Jurkat, Clone E6-1 (cell line): ENCODE results near the gene SNAI1.

ENCODE experiments used
- DNase-seq: peaks from one replicate; pipeline ENCODE4 v3.0.0-alpha.2; 2011; ENCODE audit warnings: low read depth, low spot score
- H3K4me3 ChIP-seq: 2 replicates; pipeline ENCODE4 v1.5.1; 2011; ENCODE audit warnings: mild to moderate bottlenecking, low read length, control low read depth, moderate library complexity

Gene SNAI1

GRCh38 chr20:50026746-50027575 lies 44.2 kb downstream of the SNAI1 start:
- no peak overlapping the region for H3K4me3 ChIP-seq
- DNase-seq = no peak

- no peak for DNase-seq
- no peak overlapping the region for H3K4me3 ChIP-seq
Measured at GRCh38 chr20:50027611-50028105, 44.9 kb downstream of the SNAI1 start.

GRCh38 chr20:50029083-50029696 lies 46.4 kb downstream of the SNAI1 start:
- H3K4me3 ChIP-seq = no peak overlapping the region
- DNase-seq = no peak

- no peak for DNase-seq
- H3K4me3 ChIP-seq = no peak overlapping the region
Measured at GRCh38 chr20:50029697-50030461, 47.1 kb downstream of the SNAI1 start.

- no peak overlapping the region for H3K4me3 ChIP-seq
- no peak for DNase-seq
Measured at GRCh38 chr20:50032955-50033666, 50.3 kb downstream of the SNAI1 start.

GRCh38 chr20:50034567-50035180 lies 51.9 kb downstream of the SNAI1 start:
- DNase-seq = no peak
- no peak overlapping the region for H3K4me3 ChIP-seq

GRCh38 chr20:50036703-50037102 lies 53.9 kb downstream of the SNAI1 start:
- DNase-seq = no peak

GRCh38 chr20:50037123-50037522 lies 54.3 kb downstream of the SNAI1 start:
- no peak overlapping the region for H3K4me3 ChIP-seq
- no peak for DNase-seq

More at GRCh38 chr20:50036703-50037102, 53.9 kb downstream of the SNAI1 start:
- H3K4me3 ChIP-seq = no peak overlapping the region

GRCh38 chr20:50037575-50037974 lies 54.8 kb downstream of the SNAI1 start:
- no peak for DNase-seq
- no peak overlapping the region for H3K4me3 ChIP-seq

- no peak for DNase-seq
- no peak overlapping the region for H3K4me3 ChIP-seq
Measured at GRCh38 chr20:50038169-50038568, 55.4 kb downstream of the SNAI1 start.
